NCI-H2171 treated with DMSO at 0.1 percent for 48 hours (cell line): ENCODE measurements around the gene PYY.
"Not testable (repeated sequence)": the region's sequence is repeated elsewhere in the genome, so short reads cannot be mapped to it uniquely, and the experiment has no call there.

ENCODE experiments used
- DNase-seq: peaks from one replicate; lab custom pipeline; 2025; lab: John Stamatoyannopoulos, UW

PYY gene

GRCh38 chr17:43945074-43945829 is 8.5 kb downstream of the PYY start:
- no peak for DNase-seq

- no peak for DNase-seq
Observed at GRCh38 chr17:43942051-43942685, 11.6 kb downstream of the PYY start, which contains the start of gene PPY. PPY (minus strand) TSS chr17:43942476; CDS start chr17:43941654, 822 bp downstream.

GRCh38 chr17:43940630-43941029 is 13.1 kb downstream of the PYY start:
- DNase-seq: peak; percentile 16

GRCh38 chr17:43939886-43940285 is 13.9 kb downstream of the PYY start:
- no peak for DNase-seq

GRCh38 chr17:43939452-43939851 is 14.3 kb downstream of the PYY start:
- DNase-seq: not testable (repeated sequence)

GRCh38 chr17:43938838-43939182 is 14.9 kb downstream of the PYY start:
- DNase-seq: no peak

GRCh38 chr17:43936434-43936833 is 17.3 kb downstream of the PYY start:
- DNase-seq: no peak

GRCh38 chr17:43935926-43936261 is 17.8 kb downstream of the PYY start:
- no peak for DNase-seq

- DNase-seq: no peak
Observed at GRCh38 chr17:43935204-43935925, 18.4 kb downstream of the PYY start.

- no peak for DNase-seq
Observed at GRCh38 chr17:43932923-43933322, 20.8 kb downstream of the PYY start.

GRCh38 chr17:43932357-43932756 is 21.4 kb downstream of the PYY start:
- DNase-seq: no peak

GRCh38 chr17:43931062-43931571 is 22.6 kb downstream of the PYY start:
- no peak for DNase-seq

GRCh38 chr17:43928609-43929008 is 25.1 kb downstream of the PYY start:
- no peak for DNase-seq

GRCh38 chr17:43927929-43928328 is 25.8 kb downstream of the PYY start:
- DNase-seq: not testable (repeated sequence)

GRCh38 chr17:43927060-43927864 is 26.5 kb downstream of the PYY start:
- DNase-seq: peak; percentile 59

- DNase-seq: no peak
Observed at GRCh38 chr17:43924558-43924957, 29.2 kb downstream of the PYY start.

- no peak for DNase-seq
Observed at GRCh38 chr17:43920500-43921095, 33.1 kb downstream of the PYY start.

- no peak for DNase-seq
Observed at GRCh38 chr17:43918026-43918389, 35.7 kb downstream of the PYY start.

GRCh38 chr17:43917348-43918025 is 36.3 kb downstream of the PYY start:
- DNase-seq: no peak

GRCh38 chr17:43917016-43917347 is 36.8 kb downstream of the PYY start:
- DNase-seq: no peak

- DNase-seq: no peak
Observed at GRCh38 chr17:43916385-43916784, 37.4 kb downstream of the PYY start.
